Osteoblast (primary cell): Measurements from ENCODE around the gene ATP6V1F. TPM values are rescaled to one million over a fixed set of nuclear protein-coding genes. Genes with fewer than 3 reads are reported as not detected.
A peak's percentile ranks its signal among the peaks of the same experiment; 100 is the strongest.
"Not testable (repeated sequence)": the region's sequence is repeated elsewhere in the genome, so short reads cannot be mapped to it uniquely, and the experiment has no call there.

Experiments used
- DNase-seq: peaks from one replicate; pipeline ENCODE4 v3.0.0; 2011; ENCODE audit warnings: low spot score, mixed read lengths; ENCODE audit not compliant: insufficient read length; ENCODE audit errors: missing footprints
- H2AFZ ChIP-seq: 2 replicates; pipeline ENCODE4 v1.6.0; 2011; ENCODE audit warnings: mild to moderate bottlenecking, low read length
- H3K27ac ChIP-seq: 2 replicates; pipeline ENCODE4 v1.5.1; 2011; ENCODE audit warnings: mild to moderate bottlenecking, low read depth, low read length, moderate library complexity
- H3K27me3 ChIP-seq: 2 replicates; pipeline ENCODE4 v1.6.0; 2012; ENCODE audit warnings: mild to moderate bottlenecking, control low read depth, inconsistent platforms, low read length, moderate library complexity; ENCODE audit not compliant: insufficient read depth
- H3K36me3 ChIP-seq: 2 replicates; pipeline ENCODE4 v1.5.1; 2011; ENCODE audit warnings: mild to moderate bottlenecking, low read length, control low read depth, moderate library complexity; ENCODE audit not compliant: insufficient read depth
- H3K4me1 ChIP-seq: 2 replicates; pipeline ENCODE4 v1.5.1; 2011; ENCODE audit warnings: mild to moderate bottlenecking, low read length, control low read depth, moderate library complexity; ENCODE audit not compliant: insufficient read depth
- H3K4me2 ChIP-seq: 2 replicates; pipeline ENCODE4 v1.6.0; 2011; ENCODE audit warnings: mild to moderate bottlenecking, low read length; ENCODE audit not compliant: insufficient read depth
- H3K4me3 ChIP-seq: fragments of 200-600 bp; sonication (generic); 3 replicates; pipeline ENCODE4 v1.5.1; 2012; ENCODE audit warnings: mild to moderate bottlenecking, low read length, inconsistent platforms; ENCODE audit not compliant: insufficient read depth
- H3K79me2 ChIP-seq: 2 replicates; pipeline ENCODE4 v1.6.0; 2012; ENCODE audit warnings: mild to moderate bottlenecking, low read length, control low read depth, inconsistent platforms; ENCODE audit not compliant: insufficient read depth
- H3K9me3 ChIP-seq: 2 replicates; pipeline ENCODE4 v1.5.1; 2011; ENCODE audit warnings: low read depth, low read length, control low read depth
- H4K20me1 ChIP-seq: 2 replicates; pipeline ENCODE4 v1.6.0; 2012; ENCODE audit warnings: mild to moderate bottlenecking, low read length, control low read depth; ENCODE audit not compliant: insufficient read depth
- total RNA-seq: library from RNA; depleted of rRNA; stranded (reverse); fragments of >200 nt; gene quantifications from 2 replicates; pipeline ENCODE4 v1.2.3, GENCODE V29; 2012
- TF ChIP-seq, protein P1 (sequence below): IDR thresholded peaks from 2 replicates; pipeline ENCODE4 v1.5.1; 2011; ENCODE audit warnings: mild to moderate bottlenecking, low read depth, low read length, moderate library complexity; ENCODE audit errors: extremely low read depth

The ATP6V1F gene
- total RNA-seq, 1 donor, result 91.9 TPM

DNA sequence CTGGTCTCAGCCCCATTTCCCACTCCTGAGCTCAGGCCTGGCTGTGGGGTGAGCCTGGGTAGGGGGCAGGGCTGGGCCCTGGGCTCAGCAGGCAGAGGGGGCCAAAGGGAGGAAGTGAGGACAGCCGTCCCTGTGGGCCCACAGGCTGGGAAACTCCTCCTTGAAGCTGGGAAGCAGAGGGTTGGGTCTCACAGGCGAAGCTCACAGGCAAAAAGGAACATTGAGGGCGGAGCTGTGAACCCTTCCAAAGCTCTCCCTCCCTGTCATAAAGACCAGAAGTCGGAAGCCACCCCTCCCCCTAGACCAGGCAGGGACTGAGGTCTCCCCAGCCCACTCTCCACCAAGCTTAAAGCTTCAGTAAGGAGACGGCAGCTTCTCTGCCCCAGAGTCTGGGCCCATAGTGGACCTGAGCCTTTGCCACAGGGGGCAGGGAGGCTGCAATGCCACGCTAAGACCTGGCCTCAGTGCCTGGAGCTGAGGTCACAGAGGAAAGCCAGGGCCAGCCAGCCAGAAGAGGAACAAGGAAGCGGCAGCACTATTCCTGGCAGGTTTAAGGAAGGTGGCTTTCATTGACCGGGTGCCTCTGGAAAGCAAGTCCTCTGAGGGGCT, 48.9 kb downstream of the ATP6V1F start:
- Histone ChIP-seq H3K4me3 (no peak overlapping the region), H3K4me2 (no peak overlapping the region), H3K9me3 (no peaks in the 10 kb centered on the region), H3K4me1 (no peaks in the 10 kb centered on the region), H3K79me2 (no peaks in the 10 kb centered on the region), H2AFZ (no peak overlapping the region), H4K20me1 (no peaks in the 10 kb centered on the region), H3K27me3 (peaks cover 78% of the 10 kb centered on the region), H3K36me3 (no peaks in the 10 kb centered on the region), H3K27ac (no peak overlapping the region)
- DNase-seq, result peak; percentile 76
- TF ChIP-seq, protein P1, sequence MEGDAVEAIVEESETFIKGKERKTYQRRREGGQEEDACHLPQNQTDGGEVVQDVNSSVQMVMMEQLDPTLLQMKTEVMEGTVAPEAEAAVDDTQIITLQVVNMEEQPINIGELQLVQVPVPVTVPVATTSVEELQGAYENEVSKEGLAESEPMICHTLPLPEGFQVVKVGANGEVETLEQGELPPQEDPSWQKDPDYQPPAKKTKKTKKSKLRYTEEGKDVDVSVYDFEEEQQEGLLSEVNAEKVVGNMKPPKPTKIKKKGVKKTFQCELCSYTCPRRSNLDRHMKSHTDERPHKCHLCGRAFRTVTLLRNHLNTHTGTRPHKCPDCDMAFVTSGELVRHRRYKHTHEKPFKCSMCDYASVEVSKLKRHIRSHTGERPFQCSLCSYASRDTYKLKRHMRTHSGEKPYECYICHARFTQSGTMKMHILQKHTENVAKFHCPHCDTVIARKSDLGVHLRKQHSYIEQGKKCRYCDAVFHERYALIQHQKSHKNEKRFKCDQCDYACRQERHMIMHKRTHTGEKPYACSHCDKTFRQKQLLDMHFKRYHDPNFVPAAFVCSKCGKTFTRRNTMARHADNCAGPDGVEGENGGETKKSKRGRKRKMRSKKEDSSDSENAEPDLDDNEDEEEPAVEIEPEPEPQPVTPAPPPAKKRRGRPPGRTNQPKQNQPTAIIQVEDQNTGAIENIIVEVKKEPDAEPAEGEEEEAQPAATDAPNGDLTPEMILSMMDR, result no peak

DNA sequence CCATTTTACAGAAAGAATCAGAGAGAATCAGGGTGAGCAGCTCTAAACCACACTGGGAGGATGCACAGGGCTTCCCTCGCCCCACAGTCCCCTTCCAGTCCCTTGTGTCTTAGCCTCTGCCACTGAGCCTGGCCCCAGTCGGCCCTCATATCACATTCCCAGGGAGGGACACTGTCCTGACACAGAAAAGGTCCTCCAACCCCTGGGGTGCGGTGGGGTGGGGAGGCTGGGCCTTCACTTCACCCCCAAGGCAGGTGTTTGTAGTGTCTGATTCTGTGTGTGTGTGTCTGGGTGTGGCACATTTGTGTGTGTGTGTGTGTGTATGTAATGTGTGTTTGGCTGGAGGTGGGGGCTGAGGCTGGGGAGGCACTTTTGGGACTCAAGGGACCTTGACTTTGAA, 49.6 kb downstream of the ATP6V1F start:
- H3K27me3 ChIP-seq, result peaks cover 79% of the 10 kb centered on the region
- no peaks in the 10 kb centered on the region for H3K79me2 ChIP-seq
- H3K36me3 ChIP-seq, result no peaks in the 10 kb centered on the region
- H3K4me2 ChIP-seq, result no peak overlapping the region
- H2AFZ ChIP-seq, result no peak overlapping the region
- no peak overlapping the region for H3K27ac ChIP-seq
- H4K20me1 ChIP-seq, result no peaks in the 10 kb centered on the region
- H3K4me3 ChIP-seq, result no peak overlapping the region
- H3K9me3 ChIP-seq, result no peaks in the 10 kb centered on the region
- H3K4me1 ChIP-seq, result no peaks in the 10 kb centered on the region
- TF ChIP-seq, protein P1, result no peak
- no peak for DNase-seq

DNA sequence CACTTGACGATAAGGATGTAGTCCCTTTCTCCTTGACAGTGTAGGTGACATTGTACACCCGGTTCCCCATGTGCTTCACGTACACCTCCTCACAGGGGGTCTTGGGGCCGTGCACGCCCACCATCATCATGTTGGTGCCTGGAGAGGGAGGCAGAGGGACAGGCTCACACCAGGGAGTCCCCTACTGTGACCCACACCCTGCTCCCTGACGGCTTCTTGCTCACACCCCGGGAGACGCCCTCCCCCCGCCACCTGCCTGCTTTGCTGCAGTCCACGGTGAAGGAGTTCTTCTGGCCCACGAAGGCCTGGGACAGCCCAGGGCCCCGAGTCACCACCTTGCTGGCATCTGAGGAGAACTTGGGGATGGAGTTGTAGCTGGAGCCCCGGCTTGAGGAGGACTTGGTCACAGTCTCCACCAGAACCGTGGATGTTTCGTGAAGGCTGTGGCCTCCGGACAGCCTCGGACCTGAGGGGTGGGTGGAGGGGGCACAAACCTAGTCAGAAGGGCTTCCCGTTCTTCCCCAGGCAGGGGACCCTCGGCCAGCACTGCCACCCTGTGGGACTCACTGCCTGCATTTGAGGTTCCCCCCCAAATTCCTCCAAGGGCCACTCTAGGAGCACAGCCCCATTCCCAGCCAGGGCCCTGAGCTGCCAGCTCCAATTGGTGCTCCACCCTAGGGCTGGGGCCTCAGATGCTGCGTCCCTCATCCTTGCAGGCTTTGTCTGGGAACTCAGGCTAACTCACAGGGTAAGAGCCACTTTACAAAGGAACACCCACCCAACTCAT, 50.2 kb downstream of the ATP6V1F start:
- H3K79me2 ChIP-seq, H4K20me1 ChIP-seq, H3K4me3 ChIP-seq, H3K9me3 ChIP-seq, H3K4me2 ChIP-seq, H3K27ac ChIP-seq, H2AFZ ChIP-seq, H3K4me1 ChIP-seq, H3K36me3 ChIP-seq: not testable (repeated sequence)
- H3K27me3 ChIP-seq, result peaks cover 75% of the 10 kb centered on the region
- DNase-seq, result peak; percentile 31

DNA sequence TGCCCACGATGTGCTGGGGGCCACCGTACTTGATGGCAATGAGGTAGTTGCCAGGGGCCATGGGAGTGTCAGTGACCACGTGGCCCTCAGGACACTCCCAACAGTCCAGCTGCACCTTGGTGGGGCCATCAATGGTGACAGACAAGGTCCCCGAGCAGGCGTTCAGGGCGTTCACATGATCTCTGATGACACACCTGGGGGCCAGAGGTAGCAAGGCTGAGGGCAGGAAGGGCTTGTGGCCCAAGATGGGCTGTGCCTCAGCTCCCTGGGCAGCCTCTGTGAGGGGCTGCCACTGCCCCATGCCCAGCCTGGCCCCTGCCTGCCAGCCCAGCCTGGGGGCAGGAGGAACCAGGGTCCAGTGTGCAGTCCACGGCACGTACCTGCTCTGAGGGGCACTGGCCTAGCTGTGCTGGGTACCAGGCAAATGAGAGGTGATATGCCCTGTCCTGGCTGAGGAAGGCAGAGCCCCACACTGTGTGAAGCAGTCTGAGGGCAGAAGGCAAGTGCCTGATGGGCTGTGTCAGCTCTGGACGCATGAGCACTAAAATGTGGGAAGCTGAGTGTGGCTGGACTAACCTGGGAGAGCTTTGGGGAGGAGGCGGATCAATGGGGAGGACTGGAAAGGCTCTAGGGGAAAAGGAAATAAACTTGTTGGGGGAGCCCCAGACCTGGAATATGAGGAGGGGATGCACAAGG, 51.4 kb downstream of the ATP6V1F start:
- TF ChIP-seq, protein P1, result no peak
- H3K4me1 ChIP-seq, result no peaks in the 10 kb centered on the region
- no peaks in the 10 kb centered on the region for H3K36me3 ChIP-seq
- no peaks in the 10 kb centered on the region for H3K9me3 ChIP-seq
- DNase-seq, result peak; percentile 73
- H3K4me2 ChIP-seq, result no peak overlapping the region
- H2AFZ ChIP-seq, result no peak overlapping the region
- no peak overlapping the region for H3K4me3 ChIP-seq
- no peaks in the 10 kb centered on the region for H4K20me1 ChIP-seq
- peaks cover 74% of the 10 kb centered on the region for H3K27me3 ChIP-seq
- H3K79me2 ChIP-seq, result no peaks in the 10 kb centered on the region
- H3K27ac ChIP-seq, result no peak overlapping the region
